ENCODE data around the gene RBM38.

The RBM38 gene

GRCh38 chr20:57440678-57441509 is 49.7 kb downstream of the RBM38 start:
- no peaks in the 10 kb centered on the region for H3K36me3 Mint-ChIP-seq (ENCODE audit: low read depth)
- peaks cover 38% of the 10 kb centered on the region for H3K4me1 Mint-ChIP-seq
- peak overlapping the region; percentile 69 to 85 (median 79) for H3K27ac Mint-ChIP-seq
- H3K27me3 Mint-ChIP-seq (ENCODE audit: low read depth), result peaks cover 17% of the 10 kb centered on the region
- peaks cover 11% of the 10 kb centered on the region for H3K9me3 Mint-ChIP-seq
- H3K4me3 Mint-ChIP-seq, result no peak overlapping the region
- TF ChIP-seq, protein P1, sequence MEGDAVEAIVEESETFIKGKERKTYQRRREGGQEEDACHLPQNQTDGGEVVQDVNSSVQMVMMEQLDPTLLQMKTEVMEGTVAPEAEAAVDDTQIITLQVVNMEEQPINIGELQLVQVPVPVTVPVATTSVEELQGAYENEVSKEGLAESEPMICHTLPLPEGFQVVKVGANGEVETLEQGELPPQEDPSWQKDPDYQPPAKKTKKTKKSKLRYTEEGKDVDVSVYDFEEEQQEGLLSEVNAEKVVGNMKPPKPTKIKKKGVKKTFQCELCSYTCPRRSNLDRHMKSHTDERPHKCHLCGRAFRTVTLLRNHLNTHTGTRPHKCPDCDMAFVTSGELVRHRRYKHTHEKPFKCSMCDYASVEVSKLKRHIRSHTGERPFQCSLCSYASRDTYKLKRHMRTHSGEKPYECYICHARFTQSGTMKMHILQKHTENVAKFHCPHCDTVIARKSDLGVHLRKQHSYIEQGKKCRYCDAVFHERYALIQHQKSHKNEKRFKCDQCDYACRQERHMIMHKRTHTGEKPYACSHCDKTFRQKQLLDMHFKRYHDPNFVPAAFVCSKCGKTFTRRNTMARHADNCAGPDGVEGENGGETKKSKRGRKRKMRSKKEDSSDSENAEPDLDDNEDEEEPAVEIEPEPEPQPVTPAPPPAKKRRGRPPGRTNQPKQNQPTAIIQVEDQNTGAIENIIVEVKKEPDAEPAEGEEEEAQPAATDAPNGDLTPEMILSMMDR (IDR thresholded peaks at IDR 0.05; ENCODE audit: unreplicated experiment in 3 of 3), result no peak

DNA sequence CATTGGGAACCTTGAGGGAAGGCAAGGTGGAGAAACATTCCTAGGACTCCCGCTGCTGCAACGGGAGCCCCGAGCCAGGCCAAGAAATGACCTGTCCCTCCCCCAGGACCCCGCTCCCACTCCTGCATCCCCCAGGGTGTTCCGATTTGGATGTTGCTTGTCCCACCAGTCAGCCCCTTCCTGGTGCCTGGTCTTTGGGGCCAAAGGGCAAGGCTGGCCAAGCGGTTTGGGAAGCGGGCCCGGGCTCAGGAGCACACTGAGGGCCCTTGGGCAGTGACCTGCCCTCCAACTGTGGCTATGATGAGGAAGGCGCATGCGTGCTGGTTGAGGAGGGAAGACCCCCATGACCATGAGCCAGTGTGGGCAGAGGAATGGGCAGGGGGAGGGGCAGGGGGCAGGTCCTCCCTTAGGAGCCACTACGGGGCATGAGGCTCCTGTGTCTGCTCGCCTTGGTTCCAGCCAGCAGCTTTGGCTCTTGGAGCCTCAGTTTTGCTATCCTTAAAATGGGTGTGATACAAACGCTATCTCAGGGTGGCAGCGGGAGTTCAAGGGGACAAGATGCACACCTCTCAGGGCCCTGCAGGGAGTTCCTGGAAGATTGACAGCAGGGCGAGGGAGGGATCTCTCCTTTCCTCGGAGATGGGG is 50.4 kb downstream of the RBM38 start:
- H3K9me3 Mint-ChIP-seq, result peaks cover 8% of the 10 kb centered on the region
- peak overlapping the region; percentile 69 to 85 (median 79) for H3K27ac Mint-ChIP-seq
- no peak overlapping the region for H3K4me3 Mint-ChIP-seq
- TF ChIP-seq, protein P1 (IDR thresholded peaks at IDR 0.05; ENCODE audit: unreplicated experiment in 3 of 3), result no peak
- H3K36me3 Mint-ChIP-seq (ENCODE audit: low read depth), result no peaks in the 10 kb centered on the region
- peaks cover 38% of the 10 kb centered on the region for H3K4me1 Mint-ChIP-seq
- H3K27me3 Mint-ChIP-seq (ENCODE audit: low read depth), result peaks cover 18% of the 10 kb centered on the region

GRCh38 chr20:57442158-57442887 is 51.1 kb downstream of the RBM38 start:
- peaks cover 8% of the 10 kb centered on the region for H3K9me3 Mint-ChIP-seq
- H3K4me3 Mint-ChIP-seq, result no peak overlapping the region
- peaks cover 18% of the 10 kb centered on the region for H3K27me3 Mint-ChIP-seq (ENCODE audit: low read depth)
- no peaks in the 10 kb centered on the region for H3K36me3 Mint-ChIP-seq (ENCODE audit: low read depth)
- TF ChIP-seq, protein P1 (IDR thresholded peaks at IDR 0.05; ENCODE audit: unreplicated experiment in 3 of 3), result no peak
- no peak overlapping the region for H3K27ac Mint-ChIP-seq
- H3K4me1 Mint-ChIP-seq, result peaks cover 43% of the 10 kb centered on the region

- H3K27ac Mint-ChIP-seq, result no peak overlapping the region
- H3K4me3 Mint-ChIP-seq, result no peak overlapping the region
- peaks cover 18% of the 10 kb centered on the region for H3K27me3 Mint-ChIP-seq (ENCODE audit: low read depth)
- H3K4me1 Mint-ChIP-seq, result peaks cover 39% of the 10 kb centered on the region
- TF ChIP-seq, protein P1 (IDR thresholded peaks at IDR 0.05; ENCODE audit: unreplicated experiment in 3 of 3), result no peak
- peaks cover 6% of the 10 kb centered on the region for H3K9me3 Mint-ChIP-seq
- no peaks in the 10 kb centered on the region for H3K36me3 Mint-ChIP-seq (ENCODE audit: low read depth)
Measured at GRCh38 chr20:57442888-57443239, 51.7 kb downstream of the RBM38 start.

DNA sequence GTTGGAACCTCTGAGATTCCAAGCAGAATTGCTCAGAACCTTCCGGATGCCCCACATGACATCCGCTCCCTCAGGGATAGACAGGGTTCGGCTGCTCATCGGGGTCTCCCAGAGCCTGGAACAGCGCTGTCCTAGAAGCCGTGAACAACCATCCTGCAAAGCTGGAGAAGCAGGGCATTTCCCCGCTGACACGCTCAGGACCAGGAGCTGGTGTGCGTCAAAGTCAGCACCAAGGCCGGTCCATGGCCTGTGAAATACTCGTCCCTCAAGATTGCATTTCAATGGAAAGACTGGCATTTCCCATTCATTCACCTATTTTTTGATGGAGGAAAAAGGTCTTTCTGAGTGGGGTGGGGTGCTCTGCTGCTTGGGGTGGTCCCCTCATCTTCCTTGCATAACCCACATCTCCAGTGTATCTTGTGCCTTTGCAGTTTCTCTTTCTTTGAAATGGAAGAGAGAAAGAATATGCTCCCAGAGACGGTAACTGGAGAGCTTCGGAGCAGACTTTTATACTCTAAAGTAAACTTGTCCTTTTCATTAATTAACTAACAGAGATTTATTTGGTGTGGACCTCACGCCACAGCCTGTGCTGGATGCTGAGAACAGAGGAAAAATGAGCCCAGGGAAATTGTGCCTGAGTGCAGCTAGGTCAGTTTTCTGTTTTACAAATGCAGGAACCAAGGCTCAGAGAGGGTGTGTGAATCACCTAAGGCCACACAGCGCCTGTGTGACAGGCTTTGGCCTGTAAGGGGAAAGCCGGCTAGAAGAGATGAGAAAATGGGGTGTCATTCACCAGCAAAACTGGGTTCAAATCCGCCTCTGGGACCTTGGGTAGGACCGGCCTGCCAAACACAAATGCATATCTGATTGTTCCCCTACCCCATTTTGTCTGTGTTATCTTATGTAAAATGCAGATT is 52.4 kb downstream of the RBM38 start:
- TF ChIP-seq, protein P1 (IDR thresholded peaks at IDR 0.05; ENCODE audit: unreplicated experiment in 3 of 3), result no peak
- no peak overlapping the region for H3K4me3 Mint-ChIP-seq
- H3K9me3 Mint-ChIP-seq, result peaks cover 4% of the 10 kb centered on the region
- H3K4me1 Mint-ChIP-seq, result peaks cover 32% of the 10 kb centered on the region
- peak overlapping the region in 2 of 3 experiments; percentile 18 to 26 for H3K27ac Mint-ChIP-seq
- H3K36me3 Mint-ChIP-seq (ENCODE audit: low read depth), result no peaks in the 10 kb centered on the region
- H3K27me3 Mint-ChIP-seq (ENCODE audit: low read depth), result peaks cover 20% of the 10 kb centered on the region
